Measurements from ENCODE around the gene OOSP4A. TPM values are rescaled to one million over a fixed set of nuclear protein-coding genes. Genes with fewer than 3 reads are reported as not detected.

The OOSP4A gene
- total RNA-seq, 4 donors from 2014 or later: not detected

GRCh38 chr11:59938132-59938531 lies 25.7 kb upstream of the OOSP4A start, which contains the start of gene OOSP1:
OOSP1 (plus strand) TSS chr11:59938432; CDS start chr11:59938455, 23 bp downstream.
- Histone ChIP-seq H3K4me1 (no peaks in the 10 kb centered on the region), H3K9me3 (no peaks in the 10 kb centered on the region), H3K4me3 (no peak within 1 kb of the TSS), H3K36me3 (no peaks in the 10 kb centered on the region), H3K27ac (no peak within 1 kb of the TSS), H3K27me3 (no peaks in the 10 kb centered on the region)
- no peak for DNase-seq
- no peak for TF ChIP-seq POLR2A (IDR thresholded peaks at IDR 0.05)
- TF ChIP-seq, protein P1, sequence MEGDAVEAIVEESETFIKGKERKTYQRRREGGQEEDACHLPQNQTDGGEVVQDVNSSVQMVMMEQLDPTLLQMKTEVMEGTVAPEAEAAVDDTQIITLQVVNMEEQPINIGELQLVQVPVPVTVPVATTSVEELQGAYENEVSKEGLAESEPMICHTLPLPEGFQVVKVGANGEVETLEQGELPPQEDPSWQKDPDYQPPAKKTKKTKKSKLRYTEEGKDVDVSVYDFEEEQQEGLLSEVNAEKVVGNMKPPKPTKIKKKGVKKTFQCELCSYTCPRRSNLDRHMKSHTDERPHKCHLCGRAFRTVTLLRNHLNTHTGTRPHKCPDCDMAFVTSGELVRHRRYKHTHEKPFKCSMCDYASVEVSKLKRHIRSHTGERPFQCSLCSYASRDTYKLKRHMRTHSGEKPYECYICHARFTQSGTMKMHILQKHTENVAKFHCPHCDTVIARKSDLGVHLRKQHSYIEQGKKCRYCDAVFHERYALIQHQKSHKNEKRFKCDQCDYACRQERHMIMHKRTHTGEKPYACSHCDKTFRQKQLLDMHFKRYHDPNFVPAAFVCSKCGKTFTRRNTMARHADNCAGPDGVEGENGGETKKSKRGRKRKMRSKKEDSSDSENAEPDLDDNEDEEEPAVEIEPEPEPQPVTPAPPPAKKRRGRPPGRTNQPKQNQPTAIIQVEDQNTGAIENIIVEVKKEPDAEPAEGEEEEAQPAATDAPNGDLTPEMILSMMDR (IDR thresholded peaks at IDR 0.05): no peak

GRCh38 chr11:59938718-59939117 lies 25.1 kb upstream of the OOSP4A start:
- H3K27me3 ChIP-seq: no peaks in the 10 kb centered on the region
- DNase-seq: no peak
- no peak overlapping the region for H3K27ac ChIP-seq
- no peaks in the 10 kb centered on the region for H3K9me3 ChIP-seq
- no peak overlapping the region for H3K4me3 ChIP-seq
- no peak for TF ChIP-seq POLR2A (IDR thresholded peaks at IDR 0.05)
- TF ChIP-seq, protein P1 (IDR thresholded peaks at IDR 0.05): no peak
- H3K4me1 ChIP-seq: no peaks in the 10 kb centered on the region
- H3K36me3 ChIP-seq: no peaks in the 10 kb centered on the region

DNA sequence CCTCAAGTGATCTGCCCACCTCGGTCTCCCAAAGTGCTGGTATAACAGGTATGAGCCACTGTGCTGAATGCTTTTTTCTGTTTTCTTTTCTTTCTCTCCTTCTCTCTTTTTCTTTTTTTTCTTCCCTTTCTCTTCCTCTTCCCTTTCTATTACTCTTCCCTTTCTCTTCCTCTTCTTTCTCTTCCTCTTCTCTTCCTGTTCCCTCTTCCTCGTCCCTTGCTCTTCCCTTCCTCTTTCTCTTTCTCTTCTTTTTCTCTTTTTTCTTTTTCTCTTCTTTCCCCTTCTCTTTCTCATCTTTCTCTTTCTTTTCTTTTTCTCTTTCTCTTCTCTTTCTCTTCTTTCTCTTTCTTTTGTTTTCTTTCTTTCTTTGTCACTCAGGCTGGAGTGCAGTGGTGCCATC lies 24.4 kb upstream of the OOSP4A start:
- Histone ChIP-seq H3K27ac (no peak overlapping the region), H3K4me1 (no peaks in the 10 kb centered on the region), H3K36me3 (no peaks in the 10 kb centered on the region), H3K9me3 (no peaks in the 10 kb centered on the region), H3K27me3 (no peaks in the 10 kb centered on the region), H3K4me3 (no peak overlapping the region)
- TF ChIP-seq, protein P1 (IDR thresholded peaks at IDR 0.05): no peak
- TF ChIP-seq POLR2A (IDR thresholded peaks at IDR 0.05): no peak
- no peak for DNase-seq

- Histone ChIP-seq H3K27ac (no peak overlapping the region), H3K27me3 (no peaks in the 10 kb centered on the region), H3K36me3 (no peaks in the 10 kb centered on the region), H3K9me3 (no peaks in the 10 kb centered on the region), H3K4me1 (no peaks in the 10 kb centered on the region), H3K4me3 (no peak overlapping the region)
- DNase-seq: no peak
- TF ChIP-seq, protein P1 (IDR thresholded peaks at IDR 0.05): no peak
- TF ChIP-seq POLR2A (IDR thresholded peaks at IDR 0.05): no peak
Observed at GRCh38 chr11:59941091-59941490, 22.7 kb upstream of the OOSP4A start.

DNA sequence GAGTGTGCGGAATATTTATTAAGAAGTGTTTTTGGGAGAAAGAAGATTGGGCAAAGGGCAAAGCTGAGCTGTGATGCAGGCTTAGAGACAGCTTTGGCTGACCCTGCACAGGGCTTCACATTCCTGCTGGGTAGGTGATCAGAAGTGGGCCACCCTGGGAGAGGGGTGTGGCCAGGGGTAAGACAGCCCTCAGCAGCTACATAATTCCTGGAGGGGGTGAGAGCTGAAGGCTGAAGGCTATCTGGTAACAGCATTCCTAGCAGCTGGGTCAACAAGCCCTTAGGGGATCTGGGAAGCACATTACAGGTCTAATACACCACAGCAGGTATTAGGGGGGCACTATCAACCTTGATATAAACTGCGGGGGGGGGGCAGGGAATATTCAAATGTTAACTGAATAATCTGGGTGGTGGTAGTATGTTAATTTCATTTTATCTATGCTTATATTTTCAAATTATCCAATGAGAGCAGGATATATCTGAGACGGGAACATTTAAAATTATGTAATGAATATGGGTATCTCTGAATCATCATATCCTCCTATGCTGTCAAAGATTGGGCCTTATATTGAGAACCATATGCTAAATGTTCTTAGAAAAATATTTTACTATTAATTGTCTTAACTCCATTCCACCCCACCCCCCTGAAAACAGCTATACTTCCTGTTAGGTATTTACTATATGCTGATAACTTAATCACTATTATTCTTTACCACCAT lies 19.7 kb upstream of the OOSP4A start:
- TF ChIP-seq, protein P1 (IDR thresholded peaks at IDR 0.05): no peak
- TF ChIP-seq POLR2A (IDR thresholded peaks at IDR 0.05): no peak

More for the DNA sequence above, 19.7 kb upstream of the OOSP4A start:
- no peak overlapping the region for H3K27ac ChIP-seq
- no peaks in the 10 kb centered on the region for H3K27me3 ChIP-seq
- DNase-seq: no peak
- no peaks in the 10 kb centered on the region for H3K36me3 ChIP-seq
- no peak overlapping the region for H3K4me3 ChIP-seq
- no peaks in the 10 kb centered on the region for H3K9me3 ChIP-seq
- H3K4me1 ChIP-seq: no peaks in the 10 kb centered on the region

Data from Peyer's patch (tissue), 4 donors.